ENCODE results near the gene TTC7B.

- TF ChIP-seq CTCF (IDR thresholded peaks at IDR 0.05; ENCODE audit: low read depth, low read length) (peak; percentile 93), POLR2A (IDR thresholded peaks at IDR 0.05; ENCODE audit: extremely low read depth, insufficient read length) (no peak), MYC (IDR thresholded peaks at IDR 0.05; ENCODE audit: low read depth, low read length) (peak; percentile 24; the same call in 1 of the 2 replicates)
These were observed 118.5 kb downstream of the TTC7B start for GRCh38 chr14:90697577-90698206.

All from NB4 (cell line).